NCI-H446 (cell line): Measurements from ENCODE around the gene CFAP157.

Experiments used
- DNase-seq, 2 experiments: peaks; one replicate each; lab custom pipeline; 2025; lab: John Stamatoyannopoulos, UW

CFAP157 gene

GRCh38 chr9:127706836-127707241 is at the start of gene CFAP157:
Gene CFAP157 (plus strand): TSS chr9:127706988. CDS start chr9:127707032, 44 bp downstream.
- no peak for DNase-seq

GRCh38 chr9:127658428-127658827 is 48.4 kb upstream of the CFAP157 start:
- no peak for DNase-seq

DNA sequence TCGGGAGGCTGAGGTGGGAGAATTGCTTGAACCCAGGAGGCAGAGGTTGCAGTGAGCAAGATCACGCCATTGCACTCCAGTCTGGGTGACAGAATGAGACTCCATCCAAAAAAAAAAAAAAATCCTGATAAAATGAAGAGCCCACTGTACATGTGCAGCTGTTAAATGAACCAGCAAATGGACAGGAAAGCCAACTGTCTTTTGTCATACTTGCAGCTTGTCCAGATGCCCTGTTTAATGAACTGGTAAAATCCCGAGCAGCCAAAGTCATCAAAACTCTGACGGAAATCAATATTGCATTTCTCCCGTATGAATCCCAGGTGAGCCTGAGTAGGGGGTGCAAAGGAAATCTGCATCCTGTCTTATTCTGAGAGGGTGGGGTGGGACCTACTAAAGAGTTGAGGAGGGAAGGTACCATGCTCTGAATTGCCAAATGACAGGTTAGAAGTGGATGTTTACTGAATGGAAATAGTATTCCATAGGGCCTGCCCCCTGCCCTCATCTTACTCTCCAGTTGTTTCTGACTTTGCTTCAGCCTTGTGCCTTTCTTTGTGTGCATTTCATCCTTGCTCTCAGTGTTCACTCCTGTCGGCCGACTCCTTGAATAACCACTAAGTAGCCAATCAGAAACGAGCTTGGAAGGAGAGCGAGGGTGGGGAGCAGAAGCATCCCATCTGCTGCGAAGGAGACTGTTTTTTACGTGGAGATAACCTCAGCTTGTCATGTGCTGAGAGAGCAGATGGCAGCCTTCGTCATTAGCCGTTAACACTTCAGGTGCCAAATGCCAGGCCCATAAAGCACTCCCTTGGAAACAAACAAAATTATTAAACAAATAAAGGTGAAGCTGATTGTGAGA is 45.7 kb upstream of the CFAP157 start:
- DNase-seq = peak; percentile 73 to 88

- DNase-seq = no peak
Observed at GRCh38 chr9:127662617-127663016, 44.2 kb upstream of the CFAP157 start.

DNA sequence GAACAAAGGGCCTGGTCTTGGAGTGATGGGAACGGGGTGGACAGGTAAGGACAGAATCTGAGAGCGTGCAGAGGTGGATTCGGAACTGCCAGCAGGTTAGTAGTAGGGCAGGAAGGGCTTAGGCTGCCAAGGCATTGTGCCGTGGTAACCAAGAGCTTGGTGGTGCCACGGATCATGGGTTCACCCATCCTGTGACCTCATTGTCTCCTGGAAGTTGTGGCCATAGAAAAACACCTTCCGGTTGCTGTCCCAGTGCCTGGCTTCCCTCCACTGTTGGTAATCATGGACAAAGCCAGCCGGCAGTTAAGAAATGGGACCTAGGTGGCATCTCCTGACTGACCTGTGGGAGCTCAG is 42.5 kb upstream of the CFAP157 start:
- DNase-seq = no peak

GRCh38 chr9:127664678-127665507 is 41.9 kb upstream of the CFAP157 start:
- DNase-seq = no peak

GRCh38 chr9:127667127-127667844 is 39.5 kb upstream of the CFAP157 start:
- DNase-seq = no peak

DNA sequence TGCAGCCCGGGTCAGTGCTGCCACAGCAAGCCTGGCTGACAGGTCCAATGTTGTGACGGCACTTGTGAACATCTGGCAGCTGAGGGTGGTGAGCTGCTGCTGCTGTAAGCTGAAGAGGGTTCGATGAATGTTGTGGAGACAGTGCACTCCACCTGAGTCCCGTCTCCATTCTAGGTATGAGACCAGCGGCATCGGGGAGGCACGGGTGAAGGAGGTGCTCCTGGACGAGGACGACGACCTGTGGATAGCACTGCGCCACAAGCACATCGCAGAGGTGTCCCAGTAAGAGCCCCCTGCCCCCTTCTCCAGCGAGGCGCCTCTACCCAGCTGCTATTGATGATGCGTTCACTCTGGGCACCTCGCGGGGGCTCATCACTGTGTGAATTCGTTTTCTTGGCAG is 38.9 kb upstream of the CFAP157 start:
- no peak for DNase-seq

DNA sequence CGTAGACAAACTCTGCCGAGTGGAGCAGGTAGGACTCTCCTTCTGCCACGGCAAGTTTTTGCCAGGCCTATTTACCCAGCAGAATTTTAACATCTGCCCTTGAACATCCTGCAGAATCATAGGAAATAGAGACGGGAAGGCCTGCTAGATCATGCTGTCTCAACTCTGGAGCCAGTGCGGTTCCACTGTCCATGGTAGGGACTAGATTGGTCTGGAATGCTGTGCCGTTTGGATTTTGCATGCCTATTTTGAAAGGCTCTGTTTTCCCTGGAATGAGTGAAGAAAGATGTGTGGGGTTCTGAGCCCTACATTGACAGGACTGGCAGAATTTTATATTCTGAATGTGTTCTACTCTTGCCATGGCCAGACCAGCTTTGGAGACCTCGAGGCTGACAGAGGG is 33.6 kb upstream of the CFAP157 start:
- DNase-seq = no peak

GRCh38 chr9:127676638-127677037 is 30.1 kb upstream of the CFAP157 start:
- no peak for DNase-seq

GRCh38 chr9:127679506-127679905 is 27.3 kb upstream of the CFAP157 start:
- DNase-seq = no peak

DNA sequence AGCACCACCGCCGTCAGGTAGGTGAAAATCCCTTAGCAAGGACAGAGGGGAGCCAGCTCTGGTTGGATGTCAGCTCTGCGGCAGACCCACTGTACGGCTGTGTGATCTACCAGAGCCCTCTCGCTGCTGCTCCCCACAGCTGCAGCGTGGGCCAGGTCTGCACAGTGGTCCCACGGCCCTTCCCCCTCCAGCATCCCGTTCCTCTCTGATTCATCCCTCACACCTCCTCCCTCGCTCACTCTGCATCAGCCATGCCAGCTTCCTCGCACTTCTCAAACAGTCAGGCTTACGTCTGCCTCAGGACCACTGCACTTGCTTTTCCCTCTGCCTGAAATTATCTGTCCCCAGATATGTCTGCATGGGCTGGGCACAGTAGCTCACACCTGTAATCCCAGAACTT is 26.6 kb upstream of the CFAP157 start:
- no peak for DNase-seq

DNA sequence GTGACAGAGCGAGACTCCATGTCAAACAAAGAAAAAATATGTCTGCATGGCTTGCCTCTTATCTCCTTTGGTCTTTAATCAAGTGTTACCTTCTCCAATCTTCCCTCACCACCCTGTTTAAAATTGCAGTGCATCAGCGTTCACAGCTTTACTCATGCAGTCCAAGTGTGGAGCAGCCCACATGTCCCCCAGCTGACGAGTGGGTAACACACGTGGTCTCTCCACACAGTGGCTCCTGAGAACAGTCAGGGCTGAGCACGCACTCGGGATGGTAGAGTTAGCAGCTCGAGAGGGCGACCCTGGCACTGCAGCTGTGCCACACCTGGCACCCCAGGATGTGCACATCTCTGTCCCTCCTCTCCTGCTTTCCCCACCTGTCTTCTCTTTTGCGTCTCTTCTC is 25.9 kb upstream of the CFAP157 start:
- DNase-seq = no peak

- no peak for DNase-seq
Observed at GRCh38 chr9:127682351-127683136, 24.2 kb upstream of the CFAP157 start.

GRCh38 chr9:127683723-127684122 is 23.1 kb upstream of the CFAP157 start:
- no peak for DNase-seq

GRCh38 chr9:127684576-127684975 is 22.2 kb upstream of the CFAP157 start:
- no peak for DNase-seq

DNA sequence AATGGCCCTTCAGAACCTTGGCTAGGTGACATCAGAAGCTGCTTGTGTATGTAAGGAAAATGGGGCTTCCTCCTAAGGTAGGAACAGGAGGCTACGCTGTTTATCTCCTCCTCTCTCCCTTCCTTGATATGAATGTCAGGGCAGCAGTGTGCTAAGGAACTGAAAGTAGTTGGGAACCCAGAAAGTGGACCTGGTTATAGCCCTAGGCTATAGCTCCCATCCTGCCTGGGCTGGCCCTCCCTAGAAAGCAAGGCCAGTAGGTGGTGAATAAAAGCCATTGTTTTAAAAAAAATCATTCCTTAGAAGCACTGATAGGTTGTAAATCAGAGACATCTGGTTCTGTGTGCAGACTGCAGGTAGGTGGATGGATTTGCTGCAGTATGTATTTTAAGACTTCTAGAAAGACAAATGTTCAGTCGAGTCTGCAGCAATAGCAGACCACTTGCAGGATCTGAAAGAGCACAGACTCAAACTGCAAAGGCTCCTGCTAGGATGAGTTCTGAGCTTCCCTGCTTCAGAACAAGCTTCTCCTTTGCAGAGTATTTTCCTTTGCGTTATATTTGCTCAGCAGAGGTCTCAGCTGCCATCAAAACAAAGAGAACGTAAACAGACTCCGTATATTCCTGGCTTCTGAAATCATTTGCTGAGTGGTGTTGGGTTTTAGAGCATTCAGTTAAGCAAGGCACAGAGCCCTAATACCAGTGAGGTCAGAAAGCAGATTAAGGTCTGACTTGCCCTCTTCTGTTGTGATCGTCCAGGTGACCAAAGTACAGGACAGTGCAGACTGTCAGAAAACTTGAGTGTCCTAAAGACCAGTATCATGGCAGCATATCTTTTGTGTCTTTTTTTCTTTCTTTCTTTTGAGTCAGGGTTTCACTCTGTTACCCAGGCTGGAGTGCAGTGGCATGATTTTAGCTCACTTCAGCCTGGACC is 20.1 kb upstream of the CFAP157 start:
- no peak for DNase-seq

DNA sequence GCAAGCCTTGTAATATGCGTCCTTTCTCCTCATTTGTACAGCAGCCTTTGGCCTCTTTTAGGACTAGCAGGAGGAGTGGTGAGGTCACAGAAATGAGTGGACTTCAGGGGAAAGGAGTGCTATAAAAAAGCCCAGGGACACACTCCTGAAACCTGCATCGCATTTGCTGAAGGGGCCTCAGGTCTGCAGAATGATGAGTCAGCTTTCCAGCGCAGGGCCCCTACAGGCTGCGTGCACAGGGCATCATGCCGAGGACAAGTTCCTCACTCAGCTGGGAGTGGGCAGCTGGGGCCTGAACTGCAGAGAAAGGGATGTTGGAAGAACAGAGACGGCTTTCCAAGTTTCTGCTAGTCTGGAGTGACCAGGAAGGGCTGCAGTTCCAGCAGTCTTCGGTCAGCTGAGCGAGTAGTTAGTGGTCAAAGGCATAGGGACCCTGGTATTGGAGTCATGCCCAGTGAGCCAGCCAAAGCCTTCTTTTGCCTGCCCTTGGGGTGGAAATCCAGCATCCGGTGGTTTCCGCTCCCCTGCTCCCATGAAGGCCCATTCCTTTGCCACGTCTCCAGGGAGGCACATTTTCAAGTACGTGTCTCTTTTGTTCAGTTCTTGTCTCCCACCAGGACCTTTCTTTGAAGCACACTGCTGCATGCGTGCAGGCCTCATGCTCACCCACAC is 17.3 kb upstream of the CFAP157 start:
- DNase-seq = no peak

- no peak for DNase-seq
Observed at GRCh38 chr9:127690735-127691134, 16.1 kb upstream of the CFAP157 start.

GRCh38 chr9:127692071-127692470 is 14.7 kb upstream of the CFAP157 start:
- DNase-seq = no peak
